OCI-M2 (cell line): Measurements from ENCODE around the gene RABGAP1L.
"Not testable (repeated sequence)": the region's sequence is repeated elsewhere in the genome, so short reads cannot be mapped to it uniquely, and the experiment has no call there.

Experiments used
- DNase-seq: peaks from one replicate; lab custom pipeline; 2025; ENCODE audit not compliant: unreplicated experiment; lab: John Stamatoyannopoulos, UW

Gene RABGAP1L

GRCh38 chr1:174550296-174550695 is 391.0 kb downstream of the RABGAP1L start:
- DNase-seq, result no peak

- no peak for DNase-seq
Observed at GRCh38 chr1:174556392-174556791, 397.1 kb downstream of the RABGAP1L start.

GRCh38 chr1:174568551-174568950 is 409.2 kb downstream of the RABGAP1L start:
- DNase-seq, result no peak

- no peak for DNase-seq
Observed at GRCh38 chr1:174569240-174569639, 409.9 kb downstream of the RABGAP1L start.

GRCh38 chr1:174572771-174573170 is 413.5 kb downstream of the RABGAP1L start:
- no peak for DNase-seq

- DNase-seq, result not testable (repeated sequence)
Observed at GRCh38 chr1:174576120-174576519, 416.8 kb downstream of the RABGAP1L start.

GRCh38 chr1:174577681-174578080 is 418.4 kb downstream of the RABGAP1L start:
- no peak for DNase-seq

GRCh38 chr1:174580801-174581200 is 421.5 kb downstream of the RABGAP1L start:
- DNase-seq, result no peak

- no peak for DNase-seq
Observed at GRCh38 chr1:174583316-174583715, 424.0 kb downstream of the RABGAP1L start.

- DNase-seq, result no peak
Observed at GRCh38 chr1:174584071-174584470, 424.8 kb downstream of the RABGAP1L start.

- not testable (repeated sequence) for DNase-seq
Observed at GRCh38 chr1:174588618-174589017, 429.3 kb downstream of the RABGAP1L start.

- no peak for DNase-seq
Observed at GRCh38 chr1:174605198-174605597, 445.9 kb downstream of the RABGAP1L start.

GRCh38 chr1:174606471-174606870 is 447.2 kb downstream of the RABGAP1L start:
- DNase-seq, result no peak

- not testable (repeated sequence) for DNase-seq
Observed at GRCh38 chr1:174617905-174618304, 458.6 kb downstream of the RABGAP1L start.

GRCh38 chr1:174623324-174624035 is 464.2 kb downstream of the RABGAP1L start:
- DNase-seq, result no peak

GRCh38 chr1:174626031-174627025 is 467.0 kb downstream of the RABGAP1L start:
- DNase-seq, result no peak

GRCh38 chr1:174637487-174637886 is 478.2 kb downstream of the RABGAP1L start:
- DNase-seq, result no peak

GRCh38 chr1:174639461-174639860 is 480.1 kb downstream of the RABGAP1L start:
- no peak for DNase-seq

- DNase-seq, result no peak
Observed at GRCh38 chr1:174640783-174641182, 481.5 kb downstream of the RABGAP1L start.

- no peak for DNase-seq
Observed at GRCh38 chr1:174642393-174642792, 483.1 kb downstream of the RABGAP1L start.

- DNase-seq, result no peak
Observed at GRCh38 chr1:174643206-174643605, 483.9 kb downstream of the RABGAP1L start.

GRCh38 chr1:174649572-174649971 is 490.3 kb downstream of the RABGAP1L start:
- not testable (repeated sequence) for DNase-seq
